Measurements from ENCODE around the gene EEPD1.

EEPD1 gene

GRCh38 chr7:36258510-36259259 is 105.6 kb downstream of the EEPD1 start:
- peak; percentile 29 for DNase-seq (ENCODE audit: low read depth)

- no peak for DNase-seq (ENCODE audit: low read depth)
These were observed 107.4 kb downstream of the EEPD1 start for GRCh38 chr7:36260481-36260880.

GRCh38 chr7:36261019-36261754 is 108.1 kb downstream of the EEPD1 start:
- peak; percentile 26 for DNase-seq (ENCODE audit: low read depth)

GRCh38 chr7:36262309-36263094 is 109.4 kb downstream of the EEPD1 start:
- DNase-seq (ENCODE audit: low read depth), result no peak

GRCh38 chr7:36263095-36263484 is 110.0 kb downstream of the EEPD1 start:
- no peak for DNase-seq (ENCODE audit: low read depth)

- no peak for DNase-seq (ENCODE audit: low read depth)
These were observed 111.2 kb downstream of the EEPD1 start for GRCh38 chr7:36264123-36264801.

GRCh38 chr7:36264913-36265516 is 112.0 kb downstream of the EEPD1 start:
- no peak for DNase-seq (ENCODE audit: low read depth)

- DNase-seq (ENCODE audit: low read depth), result no peak
These were observed 112.6 kb downstream of the EEPD1 start for GRCh38 chr7:36265680-36266079.

GRCh38 chr7:36266190-36266589 is 113.1 kb downstream of the EEPD1 start:
- DNase-seq (ENCODE audit: low read depth), result no peak

GRCh38 chr7:36266683-36267082 is 113.6 kb downstream of the EEPD1 start:
- no peak for DNase-seq (ENCODE audit: low read depth)

- DNase-seq (ENCODE audit: low read depth), result no peak
These were observed 119.1 kb downstream of the EEPD1 start for GRCh38 chr7:36272211-36272566.

- DNase-seq (ENCODE audit: low read depth), result no peak
These were observed 119.7 kb downstream of the EEPD1 start for GRCh38 chr7:36272567-36273269.

GRCh38 chr7:36273836-36274235 is 120.8 kb downstream of the EEPD1 start:
- no peak for DNase-seq (ENCODE audit: low read depth)

GRCh38 chr7:36275735-36276284 is 122.8 kb downstream of the EEPD1 start:
- no peak for DNase-seq (ENCODE audit: low read depth)

GRCh38 chr7:36276428-36277248 is 123.6 kb downstream of the EEPD1 start:
- no peak for DNase-seq (ENCODE audit: low read depth)

- DNase-seq (ENCODE audit: low read depth), result no peak
These were observed 124.1 kb downstream of the EEPD1 start for GRCh38 chr7:36277249-36277542.

GRCh38 chr7:36278069-36278619 is 125.1 kb downstream of the EEPD1 start:
- no peak for DNase-seq (ENCODE audit: low read depth)

GRCh38 chr7:36278620-36279172 is 125.6 kb downstream of the EEPD1 start:
- no peak for DNase-seq (ENCODE audit: low read depth)

GRCh38 chr7:36279200-36279925 is 126.3 kb downstream of the EEPD1 start:
- DNase-seq (ENCODE audit: low read depth), result no peak
